GM12875 (cell line): ENCODE results near the gene ADTRP.

Experiments used
- H3K4me3 ChIP-seq: one replicate; pipeline ENCODE4 v1.5.1; 2011; ENCODE audit warnings: low read depth, low read length, control low read depth
- CTCF ChIP-seq: IDR thresholded peaks from 2 replicates; pipeline ENCODE4 v1.5.1; 2011; ENCODE audit warnings: low read depth, mild to moderate bottlenecking, control low read depth, inconsistent platforms, low read length, moderate library complexity, borderline replicate concordance; ENCODE audit not compliant: insufficient read depth

Gene ADTRP

GRCh38 chr6:11810854-11811643 lies 32.4 kb upstream of the ADTRP start:
- no peak for TF ChIP-seq CTCF
- H3K4me3 ChIP-seq = no peak overlapping the region

GRCh38 chr6:11810039-11810541 lies 31.5 kb upstream of the ADTRP start:
- H3K4me3 ChIP-seq = no peak overlapping the region

GRCh38 chr6:11808054-11808453 lies 29.5 kb upstream of the ADTRP start:
- no peak for TF ChIP-seq CTCF
- H3K4me3 ChIP-seq = no peak overlapping the region

More at GRCh38 chr6:11810039-11810541, 31.5 kb upstream of the ADTRP start:
- TF ChIP-seq CTCF = no peak

- H3K4me3 ChIP-seq = no peak overlapping the region
- TF ChIP-seq CTCF = no peak
Observed at GRCh38 chr6:11806561-11807317, 28.1 kb upstream of the ADTRP start.

GRCh38 chr6:11805259-11806053 lies 26.9 kb upstream of the ADTRP start:
- TF ChIP-seq CTCF = no peak
- no peak overlapping the region for H3K4me3 ChIP-seq

- TF ChIP-seq CTCF = no peak
Observed at GRCh38 chr6:11804701-11805100, 26.1 kb upstream of the ADTRP start.

More at GRCh38 chr6:11804701-11805100, 26.1 kb upstream of the ADTRP start:
- no peak overlapping the region for H3K4me3 ChIP-seq
